HepG2 (cell line): ENCODE data around the gene SERPINA6. TPM values are rescaled to one million over a fixed set of nuclear protein-coding genes. Genes with fewer than 3 reads are reported as not detected.
"Not testable (repeated sequence)": the region's sequence is repeated elsewhere in the genome, so short reads cannot be mapped to it uniquely, and the experiment has no call there.

Experiments used
- ARNTL ChIP-seq: sonication (generic); formaldehyde crosslinking; IDR thresholded peaks from 2 replicates; pipeline ENCODE4 v1.4.0; 2020; ENCODE audit warnings: mild to moderate bottlenecking, missing genetic modification reagents
- FOXA1 ChIP-seq, 2 experiments: fragments of 450-650 bp in 1 of 2; sonication (generic) in 1 of 2; formaldehyde crosslinking in 1 of 2; IDR thresholded peaks; 2 replicates each; pipeline versions ENCODE4 v1.4.0 to v1.6.1; 2016 to 2020; ENCODE audit warnings: missing genetic modification reagents in 1 of 2
- GFI1 ChIP-seq: sonication (generic); formaldehyde crosslinking; IDR thresholded peaks from 2 replicates; pipeline ENCODE4 v1.5.0; 2020; ENCODE audit warnings: missing genetic modification reagents, mild to moderate bottlenecking, borderline replicate concordance
- HDAC1 ChIP-seq: sonication (generic); formaldehyde crosslinking; IDR thresholded peaks from 2 replicates; pipeline ENCODE4 v1.5.1; 2020; ENCODE audit warnings: mild to moderate bottlenecking, missing genetic modification reagents
- LCORL ChIP-seq, 2 experiments: fragments of 450-650 bp in 1 of 2; sonication (generic) in 1 of 2; formaldehyde crosslinking in 1 of 2; IDR thresholded peaks; 2 replicates each; pipeline versions ENCODE4 v1.5.0 to v1.6.1; 2017 to 2020; ENCODE audit warnings: antibody characterized with exemption in 1 of 2, missing genetic modification reagents in 1 of 2
- MEIS2 ChIP-seq: sonication (generic); formaldehyde crosslinking; IDR thresholded peaks from 2 replicates; pipeline ENCODE4 v1.9.0; 2021; ENCODE audit warnings: mild to moderate bottlenecking, missing genetic modification reagents
- RAD51 ChIP-seq: fragments of 450-650 bp; IDR thresholded peaks from 2 replicates; pipeline ENCODE4 v1.6.1; 2016; ENCODE audit warnings: borderline replicate concordance
- TFE3 ChIP-seq: IDR thresholded peaks from 2 replicates; pipeline ENCODE4 v1.6.1; 2016
- THAP7 ChIP-seq: sonication (generic); formaldehyde crosslinking; IDR thresholded peaks from 2 replicates; pipeline ENCODE4 v1.8.1; 2023; ENCODE audit warnings: mild to moderate bottlenecking, missing genetic modification reagents
- YY1 ChIP-seq: IDR thresholded peaks from 2 replicates; pipeline ENCODE4 v1.6.1; 2011; ENCODE audit warnings: low read length, low read depth, moderate library complexity, mild to moderate bottlenecking; ENCODE audit not compliant: insufficient read depth, insufficient replicate concordance
- ZFP1 ChIP-seq: IDR thresholded peaks from 2 replicates; pipeline ENCODE4 v1.6.1; 2016
- ZNF44 ChIP-seq: sonication (generic); formaldehyde crosslinking; IDR thresholded peaks from 2 replicates; pipeline ENCODE4 v1.5.1; 2020; ENCODE audit warnings: mild to moderate bottlenecking, missing genetic modification reagents
- ZNF619 ChIP-seq: sonication (generic); formaldehyde crosslinking; IDR thresholded peaks from 2 replicates; pipeline ENCODE4 v1.4.0; 2020; ENCODE audit warnings: mild to moderate bottlenecking, missing genetic modification reagents
- polyA plus RNA-seq, 8 experiments: library from polyadenylated mRNA; depleted of rRNA in 3 of 8; stranded (reverse) in 7 of 8; unstranded in 1 of 8; fragments of >200 nt; fragmentation: Illumina TruSeq in 4 of 8; extraction: Trizol in 4 of 8; gene quantifications; 2 replicates each; pipeline versions ENCODE4 v1.2.1 to v1.2.3, GENCODE V29; 2011 to 2016; ENCODE audit warnings: low read depth in 4 of 8, missing spikeins in 1 of 8, mixed read lengths in 1 of 8; ENCODE audit not compliant: insufficient read depth in 1 of 8
- total RNA-seq, 5 experiments: library from RNA; depleted of rRNA; stranded (reverse); fragments of >200 nt; fragmentation: Illumina TruSeq; extraction: Trizol; gene quantifications; 2 replicates each; pipeline ENCODE4 v1.2.3, GENCODE V29; 2016; ENCODE audit warnings: low read depth in 1 of 5
- TF ChIP-seq, protein P1 (sequence below): sonication (generic); formaldehyde crosslinking; IDR thresholded peaks from 2 replicates; pipeline ENCODE4 v1.5.1; 2020; ENCODE audit warnings: mild to moderate bottlenecking, missing genetic modification reagents, borderline replicate concordance
- TF ChIP-seq, protein P2 (sequence below): sonication (generic); formaldehyde crosslinking; IDR thresholded peaks from 2 replicates; pipeline ENCODE4 v1.4.0; 2020; ENCODE audit warnings: missing genetic modification reagents, mild to moderate bottlenecking, borderline replicate concordance
- TF ChIP-seq, protein P3 (sequence below): sonication (generic); formaldehyde crosslinking; IDR thresholded peaks from 2 replicates; pipeline ENCODE4 v1.8.0; 2022; ENCODE audit warnings: missing genetic modification reagents, mild to moderate bottlenecking, borderline replicate concordance

Gene SERPINA6
- total and polyA plus RNA-seq, 2 of the 13 experiments (the other 11 are each of a cell fraction or from before 2014, with no cell fraction given): 260 to 333 TPM

DNA sequence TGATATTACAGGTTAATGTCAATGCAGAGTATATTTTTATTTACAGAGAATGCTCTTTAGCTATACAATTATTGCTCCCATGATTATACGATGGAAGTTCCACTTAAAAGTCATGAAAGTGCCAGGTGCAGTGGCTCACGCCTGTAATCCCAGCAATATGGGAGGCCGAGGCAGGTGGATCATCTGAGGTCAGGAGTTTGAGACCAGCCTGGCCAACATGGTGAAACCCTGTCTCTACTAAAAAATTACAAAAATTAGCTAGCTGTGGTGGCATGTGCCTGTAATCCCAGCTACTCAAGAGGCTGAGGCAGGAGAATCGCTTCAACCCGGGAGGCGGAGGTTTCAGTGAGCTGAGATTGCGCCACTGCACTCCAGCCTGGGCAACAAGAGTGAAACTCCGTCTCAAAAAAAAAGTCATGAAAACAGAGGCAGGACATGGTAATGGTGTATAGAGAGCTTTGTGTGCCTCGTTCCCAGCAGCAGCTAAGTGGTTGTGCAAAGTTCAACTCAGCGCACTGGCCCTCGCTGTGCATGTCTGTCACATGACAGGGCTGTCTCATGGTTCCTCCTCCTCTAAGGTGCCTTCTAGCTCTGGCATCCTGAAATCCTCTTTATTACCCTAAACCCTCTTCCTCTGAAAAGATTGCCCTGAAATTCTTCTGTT lies 46.1 kb downstream of the SERPINA6 start (continued):
- TF ChIP-seq, protein P1, sequence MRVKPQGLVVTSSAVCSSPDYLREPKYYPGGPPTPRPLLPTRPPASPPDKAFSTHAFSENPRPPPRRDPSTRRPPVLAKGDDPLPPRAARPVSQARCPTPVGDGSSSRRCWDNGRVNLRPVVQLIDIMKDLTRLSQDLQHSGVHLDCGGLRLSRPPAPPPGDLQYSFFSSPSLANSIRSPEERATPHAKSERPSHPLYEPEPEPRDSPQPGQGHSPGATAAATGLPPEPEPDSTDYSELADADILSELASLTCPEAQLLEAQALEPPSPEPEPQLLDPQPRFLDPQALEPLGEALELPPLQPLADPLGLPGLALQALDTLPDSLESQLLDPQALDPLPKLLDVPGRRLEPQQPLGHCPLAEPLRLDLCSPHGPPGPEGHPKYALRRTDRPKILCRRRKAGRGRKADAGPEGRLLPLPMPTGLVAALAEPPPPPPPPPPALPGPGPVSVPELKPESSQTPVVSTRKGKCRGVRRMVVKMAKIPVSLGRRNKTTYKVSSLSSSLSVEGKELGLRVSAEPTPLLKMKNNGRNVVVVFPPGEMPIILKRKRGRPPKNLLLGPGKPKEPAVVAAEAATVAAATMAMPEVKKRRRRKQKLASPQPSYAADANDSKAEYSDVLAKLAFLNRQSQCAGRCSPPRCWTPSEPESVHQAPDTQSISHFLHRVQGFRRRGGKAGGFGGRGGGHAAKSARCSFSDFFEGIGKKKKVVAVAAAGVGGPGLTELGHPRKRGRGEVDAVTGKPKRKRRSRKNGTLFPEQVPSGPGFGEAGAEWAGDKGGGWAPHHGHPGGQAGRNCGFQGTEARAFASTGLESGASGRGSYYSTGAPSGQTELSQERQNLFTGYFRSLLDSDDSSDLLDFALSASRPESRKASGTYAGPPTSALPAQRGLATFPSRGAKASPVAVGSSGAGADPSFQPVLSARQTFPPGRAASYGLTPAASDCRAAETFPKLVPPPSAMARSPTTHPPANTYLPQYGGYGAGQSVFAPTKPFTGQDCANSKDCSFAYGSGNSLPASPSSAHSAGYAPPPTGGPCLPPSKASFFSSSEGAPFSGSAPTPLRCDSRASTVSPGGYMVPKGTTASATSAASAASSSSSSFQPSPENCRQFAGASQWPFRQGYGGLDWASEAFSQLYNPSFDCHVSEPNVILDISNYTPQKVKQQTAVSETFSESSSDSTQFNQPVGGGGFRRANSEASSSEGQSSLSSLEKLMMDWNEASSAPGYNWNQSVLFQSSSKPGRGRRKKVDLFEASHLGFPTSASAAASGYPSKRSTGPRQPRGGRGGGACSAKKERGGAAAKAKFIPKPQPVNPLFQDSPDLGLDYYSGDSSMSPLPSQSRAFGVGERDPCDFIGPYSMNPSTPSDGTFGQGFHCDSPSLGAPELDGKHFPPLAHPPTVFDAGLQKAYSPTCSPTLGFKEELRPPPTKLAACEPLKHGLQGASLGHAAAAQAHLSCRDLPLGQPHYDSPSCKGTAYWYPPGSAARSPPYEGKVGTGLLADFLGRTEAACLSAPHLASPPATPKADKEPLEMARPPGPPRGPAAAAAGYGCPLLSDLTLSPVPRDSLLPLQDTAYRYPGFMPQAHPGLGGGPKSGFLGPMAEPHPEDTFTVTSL: peak; percentile 50; the same call in 1 of the 2 replicates
- 0 out of 2 replicates have a peak, but pooled peaks have one; percentile 53 for TF ChIP-seq ZNF44
- TF ChIP-seq ZNF619 (CRISPR knock-in tag): 0 out of 2 replicates have a peak, but pooled peaks have one; percentile 70
- TF ChIP-seq LCORL, FOXA1 (IDR thresholded peaks at IDR 0.05): not testable (repeated sequence)
- 0 out of 2 replicates have a peak, but pooled peaks have one; percentile 44 for TF ChIP-seq LCORL (CRISPR knock-in tag; IDR thresholded peaks at IDR 0.05)
- peak; percentile 83 for TF ChIP-seq GFI1 (CRISPR knock-in tag)
- TF ChIP-seq, protein P2, sequence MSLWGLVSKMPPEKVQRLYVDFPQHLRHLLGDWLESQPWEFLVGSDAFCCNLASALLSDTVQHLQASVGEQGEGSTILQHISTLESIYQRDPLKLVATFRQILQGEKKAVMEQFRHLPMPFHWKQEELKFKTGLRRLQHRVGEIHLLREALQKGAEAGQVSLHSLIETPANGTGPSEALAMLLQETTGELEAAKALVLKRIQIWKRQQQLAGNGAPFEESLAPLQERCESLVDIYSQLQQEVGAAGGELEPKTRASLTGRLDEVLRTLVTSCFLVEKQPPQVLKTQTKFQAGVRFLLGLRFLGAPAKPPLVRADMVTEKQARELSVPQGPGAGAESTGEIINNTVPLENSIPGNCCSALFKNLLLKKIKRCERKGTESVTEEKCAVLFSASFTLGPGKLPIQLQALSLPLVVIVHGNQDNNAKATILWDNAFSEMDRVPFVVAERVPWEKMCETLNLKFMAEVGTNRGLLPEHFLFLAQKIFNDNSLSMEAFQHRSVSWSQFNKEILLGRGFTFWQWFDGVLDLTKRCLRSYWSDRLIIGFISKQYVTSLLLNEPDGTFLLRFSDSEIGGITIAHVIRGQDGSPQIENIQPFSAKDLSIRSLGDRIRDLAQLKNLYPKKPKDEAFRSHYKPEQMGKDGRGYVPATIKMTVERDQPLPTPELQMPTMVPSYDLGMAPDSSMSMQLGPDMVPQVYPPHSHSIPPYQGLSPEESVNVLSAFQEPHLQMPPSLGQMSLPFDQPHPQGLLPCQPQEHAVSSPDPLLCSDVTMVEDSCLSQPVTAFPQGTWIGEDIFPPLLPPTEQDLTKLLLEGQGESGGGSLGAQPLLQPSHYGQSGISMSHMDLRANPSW (CRISPR knock-in tag): peak; percentile 70; the same call in 1 of the 2 replicates
- peak; percentile 97 for TF ChIP-seq TFE3 (CRISPR knock-in tag)
- 0 out of 2 replicates have a peak, but pooled peaks have one; percentile 41 for TF ChIP-seq THAP7 (CRISPR knock-in tag)
- 0 out of 2 replicates have a peak, but pooled peaks have one; percentile 18 for TF ChIP-seq FOXA1 (CRISPR knock-in tag; IDR thresholded peaks at IDR 0.05)
- peak; percentile 89 for TF ChIP-seq RAD51
- peak; percentile 51; the same call in 1 of the 2 replicates for TF ChIP-seq HDAC1 (CRISPR knock-in tag)
- TF ChIP-seq ZFP1: 0 out of 2 replicates have a peak, but pooled peaks have one; percentile 52
- TF ChIP-seq ARNTL: peak; percentile 43; the same call in 1 of the 2 replicates
- TF ChIP-seq YY1: peak; percentile 64
- TF ChIP-seq, protein P3, sequence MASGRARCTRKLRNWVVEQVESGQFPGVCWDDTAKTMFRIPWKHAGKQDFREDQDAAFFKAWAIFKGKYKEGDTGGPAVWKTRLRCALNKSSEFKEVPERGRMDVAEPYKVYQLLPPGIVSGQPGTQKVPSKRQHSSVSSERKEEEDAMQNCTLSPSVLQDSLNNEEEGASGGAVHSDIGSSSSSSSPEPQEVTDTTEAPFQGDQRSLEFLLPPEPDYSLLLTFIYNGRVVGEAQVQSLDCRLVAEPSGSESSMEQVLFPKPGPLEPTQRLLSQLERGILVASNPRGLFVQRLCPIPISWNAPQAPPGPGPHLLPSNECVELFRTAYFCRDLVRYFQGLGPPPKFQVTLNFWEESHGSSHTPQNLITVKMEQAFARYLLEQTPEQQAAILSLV (CRISPR knock-in tag): peak; percentile 70
- 0 out of 2 replicates have a peak, but pooled peaks have one; percentile 50 for TF ChIP-seq MEIS2
